ENCODE measurements around the gene CLDND2. TPM values are rescaled to one million over a fixed set of nuclear protein-coding genes. Genes with fewer than 3 reads are reported as not detected.
"Not testable (repeated sequence)": the region's sequence is repeated elsewhere in the genome, so short reads cannot be mapped to it uniquely, and the experiment has no call there.

The CLDND2 gene
- total RNA-seq, 4 donors from 2014 or later = not detected

- no peak for DNase-seq (ENCODE audit: low spot score in 2 of 2)
- 49% methylated on average over 6 of the region's 6 CpGs for WGBS, 2 donors
- H3K36me3 ChIP-seq = no peaks in the 10 kb centered on the region
- no peaks in the 10 kb centered on the region for H3K4me1 ChIP-seq
- no peak for TF ChIP-seq EP300 (IDR thresholded peaks at IDR 0.05)
- TF ChIP-seq, protein P1, sequence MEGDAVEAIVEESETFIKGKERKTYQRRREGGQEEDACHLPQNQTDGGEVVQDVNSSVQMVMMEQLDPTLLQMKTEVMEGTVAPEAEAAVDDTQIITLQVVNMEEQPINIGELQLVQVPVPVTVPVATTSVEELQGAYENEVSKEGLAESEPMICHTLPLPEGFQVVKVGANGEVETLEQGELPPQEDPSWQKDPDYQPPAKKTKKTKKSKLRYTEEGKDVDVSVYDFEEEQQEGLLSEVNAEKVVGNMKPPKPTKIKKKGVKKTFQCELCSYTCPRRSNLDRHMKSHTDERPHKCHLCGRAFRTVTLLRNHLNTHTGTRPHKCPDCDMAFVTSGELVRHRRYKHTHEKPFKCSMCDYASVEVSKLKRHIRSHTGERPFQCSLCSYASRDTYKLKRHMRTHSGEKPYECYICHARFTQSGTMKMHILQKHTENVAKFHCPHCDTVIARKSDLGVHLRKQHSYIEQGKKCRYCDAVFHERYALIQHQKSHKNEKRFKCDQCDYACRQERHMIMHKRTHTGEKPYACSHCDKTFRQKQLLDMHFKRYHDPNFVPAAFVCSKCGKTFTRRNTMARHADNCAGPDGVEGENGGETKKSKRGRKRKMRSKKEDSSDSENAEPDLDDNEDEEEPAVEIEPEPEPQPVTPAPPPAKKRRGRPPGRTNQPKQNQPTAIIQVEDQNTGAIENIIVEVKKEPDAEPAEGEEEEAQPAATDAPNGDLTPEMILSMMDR (IDR thresholded peaks at IDR 0.05) = peak in 4 of 5 experiments; percentile 12 to 41 (median 20)
- peaks cover 0 to 12% (median 0%) of the 10 kb centered on the region in 4 donors for H3K9me3 ChIP-seq
- H3K27me3 ChIP-seq = no peaks in the 10 kb centered on the region
- no peak overlapping the region for H3K4me3 ChIP-seq
- H3K27ac ChIP-seq = no peak overlapping the region
Observed at GRCh38 chr19:51407511-51408131, 38.8 kb upstream of the CLDND2 start.

GRCh38 chr19:51402117-51402516, 33.3 kb upstream of the CLDND2 start:
- H3K27ac ChIP-seq = no peak overlapping the region
- no peak overlapping the region for H3K4me3 ChIP-seq
- H3K4me1 ChIP-seq = no peaks in the 10 kb centered on the region
- no peaks in the 10 kb centered on the region for H3K27me3 ChIP-seq
- no peaks in the 10 kb centered on the region for H3K36me3 ChIP-seq
- no peak for DNase-seq (ENCODE audit: low spot score in 2 of 2)
- peaks cover 0 to 24% (median 2%) of the 10 kb centered on the region in 4 donors for H3K9me3 ChIP-seq
- TF ChIP-seq POLR2A (IDR thresholded peaks at IDR 0.05) = no peak
- TF ChIP-seq, protein P1 (IDR thresholded peaks at IDR 0.05) = no peak
- no peak for TF ChIP-seq EP300 (IDR thresholded peaks at IDR 0.05)
- WGBS, 2 donors = 93 to 94% methylated on average over 9 of the region's 9 CpGs

- DNase-seq (ENCODE audit: low spot score in 2 of 2); H3K27me3 ChIP-seq; H3K4me1 ChIP-seq; H3K36me3 ChIP-seq; H3K27ac ChIP-seq; H3K4me3 ChIP-seq: not testable (repeated sequence)
- 74 to 85% methylated on average over 7 of the region's 7 CpGs for WGBS, 2 donors
- H3K9me3 ChIP-seq = peaks cover 0 to 16% (median 2%) of the 10 kb centered on the region in 4 donors
Observed at GRCh38 chr19:51399936-51400335, 31.1 kb upstream of the CLDND2 start.

DNA sequence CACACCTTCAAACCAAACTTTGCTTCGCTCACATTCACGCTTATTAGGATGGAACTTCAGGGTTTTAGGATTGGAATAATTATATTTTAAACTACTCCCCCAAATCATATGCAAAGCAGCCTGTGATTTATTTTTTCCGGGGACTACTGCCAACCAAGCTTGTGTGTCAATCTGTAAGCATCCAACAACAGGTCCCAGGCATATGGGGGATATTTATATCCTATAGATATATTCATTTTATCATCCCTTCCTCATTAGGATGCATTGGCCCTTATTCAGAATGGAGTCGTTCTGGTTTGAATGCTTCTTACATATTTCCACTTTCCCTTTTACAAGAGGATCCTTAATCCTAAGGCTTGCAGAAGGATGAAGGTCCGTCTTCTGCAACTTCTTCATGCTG, 30.4 kb upstream of the CLDND2 start:
- Histone ChIP-seq H3K36me3 (no peaks in the 10 kb centered on the region), H3K27me3 (no peaks in the 10 kb centered on the region), H3K27ac (no peak overlapping the region), H3K9me3 (peaks cover 0 to 16% (median 2%) of the 10 kb centered on the region in 4 donors), H3K4me3 (no peak overlapping the region), H3K4me1 (peaks cover 0 to 8% (median 6%) of the 10 kb centered on the region in 4 donors)
- TF ChIP-seq POLR2A (IDR thresholded peaks at IDR 0.05) (no peak), EP300 (IDR thresholded peaks at IDR 0.05) (no peak)
- TF ChIP-seq, protein P1 (IDR thresholded peaks at IDR 0.05) = no peak
- 90 to 94% methylated on average over 5 of the region's 5 CpGs for WGBS, 2 donors
- DNase-seq (ENCODE audit: low spot score in 2 of 2) = no peak

DNA sequence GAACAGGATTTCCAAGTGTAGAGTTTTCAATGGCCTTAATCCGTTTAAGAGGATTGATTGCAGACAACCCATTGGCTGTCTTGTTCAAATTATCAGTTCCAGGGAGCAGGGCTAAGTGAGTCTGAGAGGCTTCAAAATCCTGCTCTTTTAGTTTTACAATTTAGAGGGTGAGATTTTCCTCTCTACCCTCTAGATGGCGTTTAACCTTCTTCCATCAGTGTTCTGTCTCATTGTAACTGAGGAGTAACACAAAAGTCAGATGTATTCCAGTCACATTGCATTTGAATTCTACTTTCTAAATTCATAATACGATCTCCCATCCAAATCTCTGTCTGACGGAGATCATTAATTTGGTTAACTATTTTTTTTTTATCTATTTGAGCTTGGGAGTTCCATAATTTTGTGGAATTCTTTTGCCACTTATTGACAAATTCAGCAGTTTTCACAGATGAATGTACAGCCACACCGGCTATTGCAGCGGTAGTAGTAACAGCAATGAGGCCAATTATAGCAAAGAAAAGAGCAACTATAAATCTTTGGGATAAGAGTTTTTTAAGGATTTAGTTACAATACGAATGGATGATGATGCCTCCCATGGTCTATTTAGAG, 29.4 kb upstream of the CLDND2 start:
- Histone ChIP-seq H3K9me3 (peaks cover 0 to 16% (median 2%) of the 10 kb centered on the region in 4 donors), H3K4me1 (peaks cover 0 to 15% (median 6%) of the 10 kb centered on the region in 4 donors), H3K27me3 (no peaks in the 10 kb centered on the region), H3K4me3 (no peak overlapping the region), H3K36me3 (no peaks in the 10 kb centered on the region), H3K27ac (no peak overlapping the region)
- DNase-seq (ENCODE audit: low spot score in 2 of 2) = no peak
- TF ChIP-seq, protein P1 (IDR thresholded peaks at IDR 0.05) = peak in 3 of 5 experiments; percentile 31 to 38 (median 38)
- no peak for TF ChIP-seq EP300 (IDR thresholded peaks at IDR 0.05)
- 35 to 40% methylated on average over 7 of the region's 7 CpGs for WGBS, 2 donors

DNA sequence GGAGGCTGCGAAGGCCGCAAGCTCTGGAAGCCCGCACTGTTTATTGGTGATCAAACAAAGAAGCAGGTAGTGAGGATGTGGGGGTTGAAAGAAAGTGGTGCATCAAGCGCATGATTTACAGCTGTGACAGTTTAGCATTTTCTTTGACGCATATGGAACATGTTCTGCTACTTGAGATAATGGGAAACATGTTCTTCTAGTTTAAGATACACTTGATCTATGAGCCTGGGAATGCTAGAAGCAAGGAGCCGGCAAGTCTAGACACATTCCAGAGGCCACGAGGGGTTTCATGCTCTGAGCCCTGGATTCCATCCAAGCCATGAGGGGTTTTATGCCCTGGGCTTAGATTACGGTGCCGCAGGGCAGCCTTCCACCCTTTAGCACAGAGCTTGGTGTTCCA, 28.6 kb upstream of the CLDND2 start:
- not testable (repeated sequence) for H3K36me3 ChIP-seq; H3K27ac ChIP-seq; DNase-seq (ENCODE audit: low spot score in 2 of 2); H3K4me3 ChIP-seq; H3K27me3 ChIP-seq
- H3K9me3 ChIP-seq = peaks cover 0 to 10% (median 2%) of the 10 kb centered on the region in 4 donors
- H3K4me1 ChIP-seq = peaks cover 0 to 15% (median 6%) of the 10 kb centered on the region in 4 donors
- WGBS, 2 donors = 53 to 58% methylated on average over 9 of the region's 9 CpGs

All from tibial nerve (tissue), 4 donors.